Left lung (tissue), 10 donors: Measurements from ENCODE around the gene CASZ1. TPM values are rescaled to one million over a fixed set of nuclear protein-coding genes. Genes with fewer than 3 reads are reported as not detected.

Source experiments
- ATAC-seq: fragments of 200-7000 bp; cut with Tn5 transposase; one replicate; pipeline ENCODE4 v1.9.1; 2020; ENCODE audit warnings: moderate library complexity
- DNase-seq, 4 donors: peaks; one replicate each; pipeline ENCODE4 v3.0.0-alpha.2; 2013 to 2020
- H3K27ac ChIP-seq, 2 donors: fragments of 200-600 bp; sonication (generic) in 1 of 2; one replicate each; pipeline versions ENCODE4 v1.5.0 to v1.8.0; 2020 to 2021
- H3K27me3 ChIP-seq, 2 donors: fragments of 200-600 bp; sonication (generic) in 1 of 2; one replicate each; pipeline versions ENCODE4 v1.5.0 to v1.8.0; 2020 to 2021
- H3K36me3 ChIP-seq, 2 donors: fragments of 200-600 bp; sonication (generic) in 1 of 2; one replicate each; pipeline versions ENCODE4 v1.5.0 to v1.8.0; 2020 to 2021
- H3K4me1 ChIP-seq, 2 donors: fragments of 200-600 bp; one replicate each; pipeline ENCODE4 v1.8.0; 2021
- H3K4me3 ChIP-seq, 2 donors: fragments of 200-600 bp; sonication (generic) in 1 of 2; one replicate each; pipeline versions ENCODE4 v1.5.0 to v1.8.0; 2020 to 2021; ENCODE audit warnings: mild to moderate bottlenecking in 1 of 2
- H3K9me3 ChIP-seq, 2 donors: fragments of 200-600 bp; sonication (generic) in 1 of 2; one replicate each; pipeline versions ENCODE4 v1.5.0 to v1.8.0; 2020 to 2021
- CTCF ChIP-seq, 2 donors: fragments of 200-600 bp; sonication (generic) in 1 of 2; IDR thresholded peaks; one replicate each; pipeline versions ENCODE4 v1.5.0 to v1.8.0; 2021; ENCODE audit warnings: antibody characterized with exemption in 2 of 2
- intact Hi-C, 2 donors: fragments of 100-400 bp; cut with DNase I; formaldehyde crosslinking; loops; one replicate each; pipeline versions ENCODE4 v1.11.2 to v1.14.2; 2022
- polyA plus RNA-seq, 6 donors: library from polyadenylated mRNA; unstranded; fragments of 120-200 nt; gene quantifications; one replicate each; pipeline ENCODE4 v1.2.1, GENCODE V29; 2013; ENCODE audit not compliant: insufficient read length in 6 of 6
- total RNA-seq, 2 donors: library from RNA; stranded (reverse); fragmentation: NEBNext Ultra II Directional; extraction: Animal tissue kit (Norgen Biotek cat#: 25700); gene quantifications; one replicate each; pipeline ENCODE4 v1.2.1, GENCODE V29; 2021
- donor health status: DM: no; HTN: yes; CAD: no.
- donor health status: DM: no; HTN: no; CAD: no.

The CASZ1 gene
- total and polyA plus RNA-seq, 8 donors = 15.1 to 44.0 (median 21.1) TPM

GRCh38 chr1:10629091-10629815 lies 167.2 kb downstream of the CASZ1 start:
- H3K4me3 ChIP-seq = no peak overlapping the region
- peaks cover 0 to 40% of the 10 kb centered on the region in 2 donors for H3K36me3 ChIP-seq
- peaks cover 0 to 3% of the 10 kb centered on the region in 2 donors for H3K4me1 ChIP-seq
- intact Hi-C loops = no loop called here
- no peak for TF ChIP-seq CTCF (IDR thresholded peaks at IDR 0.05)
- ATAC-seq (no peak), DNase-seq (peak in 1 of 4 donors; percentile 50)
- H3K27ac ChIP-seq = no peak overlapping the region
- no peaks in the 10 kb centered on the region for H3K27me3 ChIP-seq
- no peaks in the 10 kb centered on the region for H3K9me3 ChIP-seq

GRCh38 chr1:10628685-10629084 lies 167.8 kb downstream of the CASZ1 start:
- Histone ChIP-seq H3K36me3 (peaks cover 0 to 46% of the 10 kb centered on the region in 2 donors), H3K9me3 (no peaks in the 10 kb centered on the region), H3K4me3 (no peak overlapping the region), H3K27me3 (no peaks in the 10 kb centered on the region), H3K27ac (no peak overlapping the region), H3K4me1 (no peaks in the 10 kb centered on the region)
- DNase-seq (no peak), ATAC-seq (peak; percentile 9)
- no peak for TF ChIP-seq CTCF (IDR thresholded peaks at IDR 0.05)
- intact Hi-C loops = no loop called here

GRCh38 chr1:10626791-10627410 lies 169.5 kb downstream of the CASZ1 start:
- no peak for TF ChIP-seq CTCF (IDR thresholded peaks at IDR 0.05)
- ATAC-seq (no peak), DNase-seq (peak in 1 of 4 donors; percentile 28)
- no peak overlapping the region for H3K4me3 ChIP-seq
- H3K36me3 ChIP-seq = peaks cover 0 to 61% of the 10 kb centered on the region in 2 donors
- H3K27me3 ChIP-seq = no peaks in the 10 kb centered on the region
- H3K27ac ChIP-seq = no peak overlapping the region
- no peaks in the 10 kb centered on the region for H3K9me3 ChIP-seq
- intact Hi-C loops = no loop called here
- H3K4me1 ChIP-seq = no peaks in the 10 kb centered on the region

GRCh38 chr1:10626131-10626731 lies 170.2 kb downstream of the CASZ1 start:
- ATAC-seq (no peak), DNase-seq (peak in 1 of 4 donors; percentile 25)
- no peaks in the 10 kb centered on the region for H3K27me3 ChIP-seq
- H3K4me1 ChIP-seq = no peaks in the 10 kb centered on the region
- H3K27ac ChIP-seq = no peak overlapping the region
- TF ChIP-seq CTCF (IDR thresholded peaks at IDR 0.05) = no peak
- no peak overlapping the region for H3K4me3 ChIP-seq
- no peaks in the 10 kb centered on the region for H3K9me3 ChIP-seq
- H3K36me3 ChIP-seq = peaks cover 0 to 60% of the 10 kb centered on the region in 2 donors
- intact Hi-C loops = no loop called here

- no peak overlapping the region for H3K4me3 ChIP-seq
- no peak overlapping the region for H3K27ac ChIP-seq
- H3K4me1 ChIP-seq = no peaks in the 10 kb centered on the region
- H3K27me3 ChIP-seq = no peaks in the 10 kb centered on the region
- no peak for TF ChIP-seq CTCF (IDR thresholded peaks at IDR 0.05)
- H3K36me3 ChIP-seq = peaks cover 0 to 53% of the 10 kb centered on the region in 2 donors
- no peaks in the 10 kb centered on the region for H3K9me3 ChIP-seq
- ATAC-seq = no peak
- intact Hi-C loops = no loop called here
- DNase-seq = peak in 1 of 4 donors; percentile 19
These were observed 170.9 kb downstream of the CASZ1 start for GRCh38 chr1:10625554-10625953.
